Fibroblast of skin of back (primary cell): ENCODE measurements around the gene PADI6.
A peak's percentile ranks its signal among the peaks of the same experiment; 100 is the strongest.

Experiments
- DNase-seq: peaks from one replicate; pipeline ENCODE4 v3.0.0-alpha.2; 2013

The PADI6 gene

DNA sequence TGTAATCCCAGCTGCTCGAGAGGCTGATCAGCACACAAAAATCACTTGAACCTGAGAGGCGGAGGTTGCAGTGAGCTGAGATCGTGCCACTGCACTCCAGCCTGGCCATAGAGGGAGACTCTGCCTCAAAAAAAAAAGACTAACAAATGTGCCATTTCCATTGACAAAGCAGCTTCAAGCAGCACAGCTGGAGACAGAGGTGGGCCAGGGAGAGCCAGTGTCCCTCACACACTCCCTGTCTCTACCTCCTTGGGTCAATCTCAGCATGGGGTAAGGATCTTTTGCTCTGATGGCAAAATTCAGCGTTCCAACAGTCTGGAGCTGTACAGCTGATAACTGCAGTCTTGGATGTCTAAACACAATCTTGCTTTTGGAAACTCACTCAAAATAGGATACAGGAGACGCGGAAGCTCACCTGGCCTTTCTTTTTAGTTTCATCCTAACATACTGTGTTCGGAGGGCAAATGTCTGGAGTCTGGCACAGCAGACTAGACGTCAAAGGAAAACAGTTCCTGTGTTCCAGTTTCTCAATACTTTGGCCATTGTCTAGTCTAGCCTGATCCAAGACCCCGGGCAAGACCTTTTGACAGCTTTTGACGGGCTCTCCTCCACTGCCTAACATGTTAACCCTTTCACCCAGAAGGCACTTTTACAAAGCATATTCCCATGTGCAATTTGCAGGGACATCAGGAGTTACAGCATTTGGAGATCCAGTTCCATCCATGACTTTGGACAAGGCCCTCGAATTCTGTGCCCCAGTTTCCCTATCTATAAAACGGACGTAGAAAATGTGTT, 64.6 kb downstream of the PADI6 start:
- DNase-seq: no peak

DNA sequence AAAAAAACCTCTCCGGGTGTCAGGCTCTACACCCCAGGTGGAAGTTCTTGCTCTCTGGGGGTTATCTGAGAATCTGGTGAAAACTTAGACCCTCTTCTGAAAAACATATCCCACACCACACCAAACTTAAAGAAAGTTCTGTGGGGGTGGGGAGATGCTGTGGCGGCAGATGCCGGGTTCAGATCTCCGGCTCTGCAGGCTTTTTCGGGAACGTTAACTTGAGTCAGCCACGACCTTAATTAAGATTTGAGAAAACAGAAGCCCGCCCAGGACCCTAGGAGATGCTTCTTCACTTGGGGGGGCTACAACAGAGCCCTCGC, 65.2 kb downstream of the PADI6 start:
- no peak for DNase-seq

DNA sequence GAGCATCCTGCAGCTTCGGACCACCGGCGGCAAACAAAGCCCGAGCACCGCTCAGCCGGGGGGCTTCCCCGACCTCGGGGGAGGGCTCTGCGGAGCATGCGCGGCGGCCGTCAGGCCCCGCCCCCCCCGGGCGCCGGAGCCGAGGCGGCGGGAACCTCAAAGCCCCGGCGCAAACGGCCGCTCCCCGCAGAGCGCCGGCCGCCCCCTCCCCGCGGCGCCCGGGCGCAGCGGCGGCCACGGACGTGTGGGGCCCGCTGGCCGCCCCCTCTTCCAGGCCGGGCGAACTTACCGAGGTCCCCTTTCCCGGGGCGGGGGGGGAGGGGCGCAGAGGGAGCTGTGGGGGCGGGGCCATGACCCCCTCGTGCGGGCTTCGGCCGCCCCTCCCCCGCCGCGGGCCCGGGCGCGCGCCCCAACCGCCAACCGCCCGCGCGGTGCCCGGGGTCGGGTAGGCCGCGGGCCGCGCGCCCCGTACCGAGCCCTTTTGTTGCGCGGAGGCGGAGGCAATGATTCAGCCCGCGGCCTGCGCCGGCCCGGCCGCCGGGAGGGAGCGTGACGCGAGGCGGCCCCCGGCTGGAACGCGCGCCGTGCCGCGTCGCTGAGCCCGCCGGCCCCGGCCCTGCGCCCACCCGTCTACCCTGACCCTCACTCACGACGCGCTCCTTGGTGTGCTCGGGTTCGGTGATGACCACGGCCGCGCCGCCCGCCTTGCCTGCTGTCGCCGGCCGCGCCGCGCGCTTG, 65.8 kb downstream of the PADI6 start:
- peak; percentile 53 for DNase-seq

DNA sequence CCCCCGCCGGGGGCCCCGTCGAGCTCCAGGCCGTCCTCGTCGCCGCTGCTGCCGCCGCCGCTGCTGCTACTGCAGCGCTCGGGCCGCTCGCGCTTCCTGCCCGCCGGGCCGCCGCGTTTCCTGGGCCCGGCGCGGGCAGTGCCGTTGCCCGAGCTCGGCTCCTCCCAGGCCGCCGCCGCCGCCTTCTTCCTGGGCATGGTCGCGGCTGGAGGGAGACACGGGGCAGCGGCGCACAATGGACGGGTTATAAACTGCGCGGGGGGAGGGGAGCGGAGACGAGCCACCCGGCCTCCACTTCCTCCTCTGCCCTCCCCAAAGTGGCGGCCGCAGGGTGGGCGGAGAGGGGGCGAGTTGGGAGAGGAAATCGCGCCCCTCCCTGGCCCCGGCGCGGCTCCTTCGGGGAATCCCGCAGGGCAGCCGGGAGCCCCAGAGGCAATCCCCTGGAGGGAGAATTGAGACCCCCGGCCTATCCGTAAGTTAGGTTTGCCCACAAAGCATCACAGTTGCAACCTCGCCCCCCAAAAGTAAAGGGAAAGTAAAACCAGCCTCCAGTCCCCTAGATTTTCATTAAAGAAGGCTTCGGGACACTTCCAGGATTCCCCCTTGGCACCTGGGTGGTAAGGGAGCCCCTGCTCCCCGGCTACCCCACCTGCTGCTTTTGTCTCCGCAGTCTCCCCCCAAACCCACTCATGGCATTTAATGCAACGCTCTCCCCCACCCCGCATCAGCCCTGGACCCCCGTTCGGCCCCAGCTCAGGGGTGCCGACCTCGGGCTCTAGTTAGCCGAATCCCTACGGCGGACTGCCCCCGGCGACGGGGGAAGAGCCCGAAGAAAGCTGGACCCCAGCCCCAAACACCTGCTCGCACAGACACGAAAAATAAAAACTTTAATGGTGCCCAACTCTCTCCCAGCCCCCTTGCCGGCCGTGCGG, 66.6 kb downstream of the PADI6 start:
- DNase-seq: peak; percentile 67

DNA sequence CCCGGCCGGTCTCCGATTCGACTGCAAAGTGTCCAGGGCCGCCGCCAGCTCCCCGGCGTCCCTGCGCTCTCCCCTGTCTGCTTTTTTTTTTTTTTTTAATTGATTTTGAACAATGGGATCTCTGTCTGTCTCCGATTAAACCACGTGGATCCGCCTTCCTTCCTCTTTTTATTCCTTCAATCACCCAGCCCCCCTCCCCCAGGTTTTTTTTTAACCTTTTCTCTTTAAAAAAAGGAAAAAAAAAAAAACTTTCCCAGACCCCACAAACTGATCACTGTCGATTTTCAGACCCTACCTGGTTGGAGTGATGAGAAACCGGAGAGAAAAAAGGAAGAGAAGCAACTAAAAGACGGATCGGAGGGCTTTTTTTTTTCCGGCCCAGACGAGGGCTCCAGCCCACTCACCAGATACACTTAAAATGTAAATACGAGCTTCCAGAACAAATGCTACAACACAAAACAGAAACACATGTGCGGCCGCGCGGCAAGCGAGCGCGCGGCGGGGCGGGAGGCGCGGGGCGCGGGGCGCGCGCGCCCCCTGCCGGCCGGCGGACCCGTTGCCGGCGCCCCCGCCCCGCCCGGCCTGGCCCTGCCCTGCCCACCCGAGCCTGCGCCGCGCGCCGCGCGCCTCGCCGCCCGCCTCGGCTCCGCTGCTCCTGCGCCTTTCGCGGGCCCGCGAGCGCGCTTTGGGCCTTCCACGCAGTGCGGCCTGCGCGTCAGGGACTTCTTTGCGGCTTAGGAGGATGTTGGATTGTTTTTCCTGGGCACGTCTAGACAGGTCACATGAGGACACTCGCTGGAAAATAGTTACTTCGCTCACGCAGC, 67.5 kb downstream of the PADI6 start, which contains the start of gene RCC2:
Gene RCC2, minus strand, starts transcription at position 428 of the 824 bp plus-strand sequence. CDS start 1,163 bp downstream, outside the sequence.
- DNase-seq: peak; percentile 79

DNA sequence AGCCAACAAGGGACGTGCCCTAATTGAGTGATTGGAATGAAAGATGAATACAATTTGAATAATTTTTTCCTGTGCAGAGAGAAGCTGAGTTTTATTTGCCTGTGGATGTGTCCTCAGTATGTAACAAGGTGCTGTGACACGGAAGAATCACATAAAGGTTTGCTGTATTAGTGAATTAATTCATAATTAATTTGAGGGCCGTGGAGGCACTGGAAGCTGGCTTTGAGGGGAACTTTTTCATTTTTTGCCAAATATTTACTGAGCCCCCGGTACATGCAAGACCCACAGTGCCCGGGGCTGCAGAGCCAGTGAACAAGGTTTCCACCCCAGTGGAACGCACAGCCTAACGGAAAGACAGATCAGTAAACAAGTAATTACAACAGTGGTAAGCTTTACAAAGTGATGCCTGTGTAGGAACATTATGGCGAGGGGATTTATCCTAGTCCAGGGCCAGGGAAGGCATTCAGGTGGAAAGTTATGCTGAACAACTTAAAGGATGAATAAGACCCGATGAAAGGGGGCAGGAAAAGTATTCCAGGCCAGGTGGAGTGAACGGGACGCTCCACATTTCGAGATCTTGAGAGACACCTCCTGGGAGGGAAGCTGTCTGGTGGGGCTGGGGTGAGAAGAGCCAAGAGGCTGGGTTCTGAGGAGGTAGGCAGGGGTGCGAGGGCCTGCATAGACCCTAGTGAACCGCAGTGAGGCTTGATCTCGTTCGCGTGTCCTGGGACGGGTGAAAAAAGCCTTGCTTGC, 68.3 kb downstream of the PADI6 start:
- DNase-seq: no peak

DNA sequence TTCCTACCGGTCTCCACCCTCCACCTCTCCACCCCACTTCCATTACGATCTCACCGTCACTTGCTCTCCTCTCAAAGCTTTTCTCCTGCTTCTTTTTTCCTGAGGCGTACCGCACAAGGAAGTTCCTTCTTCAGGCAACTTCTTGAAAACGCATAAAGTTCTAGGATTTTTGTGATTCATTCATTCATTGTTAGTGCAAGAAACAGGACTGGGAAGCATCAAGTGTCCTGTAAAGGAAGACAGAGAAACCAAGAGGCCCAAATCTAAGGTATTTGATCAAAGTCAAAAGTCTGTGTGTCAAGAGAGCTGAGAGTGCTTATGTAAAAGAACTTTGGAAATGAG, 68.8 kb downstream of the PADI6 start:
- DNase-seq: no peak

DNA sequence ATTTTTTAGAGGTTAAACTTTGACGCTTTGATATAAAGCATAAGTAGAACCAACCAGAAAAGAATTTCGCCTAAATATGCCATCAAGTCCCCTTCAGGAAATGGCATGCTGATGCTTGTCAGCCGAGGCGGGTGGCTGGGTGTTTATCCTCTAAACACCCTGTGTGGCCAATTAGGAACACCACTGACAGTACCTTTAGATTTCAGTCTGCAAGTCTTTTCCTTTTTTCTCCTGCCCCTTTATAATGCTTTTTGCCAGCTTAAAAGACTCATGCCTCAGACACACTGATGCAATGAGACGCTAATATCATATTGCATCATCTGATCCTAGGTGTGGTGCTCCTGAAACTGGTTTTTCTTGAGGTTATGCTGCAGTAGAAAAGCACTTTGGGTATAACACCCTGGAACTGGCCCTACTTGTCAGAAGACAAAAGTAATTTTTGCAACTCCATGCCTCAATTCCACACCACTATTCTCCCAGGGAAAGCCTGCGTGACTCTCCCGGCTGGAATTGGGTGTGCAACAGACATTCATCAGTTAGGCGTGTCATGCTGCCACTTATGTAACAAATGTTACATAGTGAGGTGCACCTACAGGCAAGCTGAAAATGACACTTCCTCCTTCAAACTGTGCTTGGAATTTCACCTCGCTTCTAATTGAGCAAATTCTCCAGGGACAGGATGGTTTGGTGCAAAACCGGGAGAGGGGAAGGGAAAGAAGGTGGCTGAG, 69.4 kb downstream of the PADI6 start:
- DNase-seq: peak; percentile 65

DNA sequence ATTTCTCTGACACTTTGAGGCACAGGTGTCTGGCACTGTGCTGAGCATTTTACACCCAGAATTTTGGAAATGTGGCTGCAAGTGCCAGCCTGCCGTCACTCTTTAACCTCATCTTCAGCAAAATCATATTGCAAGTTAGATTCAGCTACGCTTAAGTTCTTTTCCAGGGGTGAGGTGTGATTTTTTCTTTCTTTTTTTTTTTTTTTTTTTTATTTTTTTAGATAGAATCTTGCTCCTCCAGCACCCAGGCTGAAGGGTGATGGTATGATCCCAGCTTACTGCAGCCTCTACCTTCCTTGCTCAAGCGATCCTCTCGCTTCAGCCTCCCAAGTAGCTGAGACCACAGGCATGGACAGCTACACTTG, 70.0 kb downstream of the PADI6 start:
- DNase-seq: no peak

DNA sequence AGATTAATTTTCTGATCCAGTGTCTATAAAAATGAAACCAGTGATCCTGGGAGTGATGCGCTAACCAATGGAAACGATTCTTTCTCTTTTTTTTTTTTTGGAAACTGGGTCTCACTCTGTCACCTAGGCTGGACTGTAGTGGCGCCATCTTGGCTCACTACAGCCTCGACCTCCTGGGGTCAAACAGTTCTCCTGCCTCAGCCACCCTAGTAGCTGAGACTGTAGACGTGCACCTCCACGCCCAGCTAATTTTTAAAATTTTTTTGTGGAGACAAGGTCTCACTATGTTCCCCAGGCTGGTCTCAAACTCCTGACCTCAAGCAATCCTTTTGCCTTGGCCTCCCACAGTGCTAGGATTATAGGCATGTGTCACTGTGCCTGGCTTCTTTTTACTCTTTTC, 70.8 kb downstream of the PADI6 start:
- no peak for DNase-seq

DNA sequence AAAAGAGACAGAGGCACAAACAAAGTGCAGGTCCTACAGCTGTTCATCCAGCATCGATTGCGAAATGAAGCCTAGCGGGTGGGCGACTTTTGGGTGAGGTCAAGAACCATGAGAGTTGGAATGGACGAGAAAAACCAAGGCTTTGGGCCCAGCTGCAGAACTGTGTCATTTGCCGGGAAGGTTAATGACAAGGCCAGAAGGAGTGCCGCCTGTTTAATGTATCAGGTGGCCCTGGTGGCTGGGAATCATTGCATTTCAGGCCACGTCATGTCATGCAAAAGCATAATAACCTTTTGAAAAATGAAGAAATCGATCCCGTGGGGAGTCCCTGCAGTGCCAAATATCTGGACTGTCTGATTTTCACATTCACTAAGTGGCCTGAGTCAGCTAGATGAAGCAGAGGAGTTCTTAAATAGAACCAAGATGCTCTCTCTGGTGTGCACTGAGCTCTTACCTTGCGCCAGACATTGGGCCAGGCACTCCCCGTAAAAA, 75.6 kb downstream of the PADI6 start:
- no peak for DNase-seq
